T-helper 2 cell treated with Interferon-gamma antibody and Interleukin-4, amounts not matched to agents 5 μg/mL and 100 μg/mL, for 36 hours (primary cell): ENCODE data around the gene SCYGR1.
"Not testable (repeated sequence)": the region's sequence is repeated elsewhere in the genome, so short reads cannot be mapped to it uniquely, and the experiment has no call there.

Experiments
- DNase-seq: peaks from one replicate; pipeline ENCODE4 v3.0.0; 2021; ENCODE audit warnings: low spot score
- H3K27ac Mint-ChIP-seq: one replicate; pipeline ENCODE4 v1.8.0; 2021; ENCODE audit warnings: mild to moderate bottlenecking, mixed read lengths
- H3K27me3 Mint-ChIP-seq: one replicate; pipeline ENCODE4 v1.8.0; 2021; ENCODE audit warnings: low read depth, mixed read lengths
- H3K36me3 Mint-ChIP-seq: one replicate; pipeline ENCODE4 v1.8.0; 2021; ENCODE audit warnings: low read depth, mixed read lengths
- H3K4me1 Mint-ChIP-seq: one replicate; pipeline ENCODE4 v1.8.0; 2021; ENCODE audit warnings: low read depth, mixed read lengths
- H3K4me3 Mint-ChIP-seq: one replicate; pipeline ENCODE4 v1.8.0; 2022; ENCODE audit warnings: mild to moderate bottlenecking, moderate library complexity, mixed read lengths
- H3K9me3 Mint-ChIP-seq: one replicate; pipeline ENCODE4 v1.8.0; 2021; ENCODE audit warnings: mixed read lengths

The SCYGR1 gene

GRCh38 chr2:227390468-227391256, 2.9 kb upstream of the SCYGR1 start:
- H3K27me3 Mint-ChIP-seq: no peaks in the 10 kb centered on the region

DNA sequence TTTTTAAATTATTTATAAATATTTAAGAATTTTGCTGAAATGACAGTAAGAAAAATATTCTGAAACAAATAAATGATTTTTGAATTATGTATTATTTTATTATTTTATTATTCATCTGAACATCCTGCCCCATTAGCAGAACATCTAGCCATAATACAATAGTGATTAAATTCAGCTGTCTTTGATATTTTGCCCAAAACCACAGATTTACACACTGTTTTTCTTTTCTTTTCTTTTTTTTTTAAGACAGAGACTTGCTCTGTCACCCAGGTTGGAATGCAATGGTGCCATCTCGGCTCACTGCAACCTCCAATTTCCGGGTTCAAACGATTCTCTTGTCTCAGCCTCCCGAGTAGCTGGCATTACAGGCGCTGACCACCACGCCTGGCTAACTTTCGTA, 1.9 kb upstream of the SCYGR1 start:
- H3K4me1 Mint-ChIP-seq: no peaks in the 10 kb centered on the region

More at GRCh38 chr2:227390468-227391256, 2.9 kb upstream of the SCYGR1 start:
- Mint-ChIP-seq H3K4me1 (no peaks in the 10 kb centered on the region), H3K36me3 (no peaks in the 10 kb centered on the region), H3K27ac (no peak overlapping the region), H3K9me3 (no peaks in the 10 kb centered on the region), H3K4me3 (no peak overlapping the region)
- DNase-seq: no peak

DNA sequence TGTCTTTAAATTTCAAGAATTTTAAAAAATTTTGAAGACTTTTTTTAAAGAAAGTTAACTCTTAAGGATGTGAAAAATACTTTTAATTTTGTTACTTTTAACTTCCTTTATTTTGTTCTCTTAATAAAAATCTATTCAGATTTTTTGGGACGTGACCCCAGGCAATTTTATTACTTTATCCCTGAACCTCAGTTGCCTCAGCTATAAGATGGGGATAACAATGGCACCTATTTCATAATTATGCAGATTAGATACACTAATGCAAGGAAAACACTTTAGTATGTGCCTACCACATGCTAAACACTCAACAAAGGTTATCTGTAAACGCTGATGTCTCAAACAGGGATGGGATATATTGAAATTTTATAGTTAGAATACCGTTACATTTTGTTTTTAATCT, 1.5 kb upstream of the SCYGR1 start:
- Mint-ChIP-seq H3K4me3 (no peak overlapping the region), H3K27ac (no peak overlapping the region), H3K27me3 (no peaks in the 10 kb centered on the region), H3K9me3 (no peaks in the 10 kb centered on the region), H3K4me1 (no peaks in the 10 kb centered on the region), H3K36me3 (no peaks in the 10 kb centered on the region)
- DNase-seq: no peak

More for the DNA sequence above, 1.9 kb upstream of the SCYGR1 start:
- Mint-ChIP-seq H3K9me3 (no peaks in the 10 kb centered on the region), H3K36me3 (no peaks in the 10 kb centered on the region), H3K4me3 (no peak overlapping the region), H3K27me3 (no peaks in the 10 kb centered on the region), H3K27ac (no peak overlapping the region)
- no peak for DNase-seq

DNA sequence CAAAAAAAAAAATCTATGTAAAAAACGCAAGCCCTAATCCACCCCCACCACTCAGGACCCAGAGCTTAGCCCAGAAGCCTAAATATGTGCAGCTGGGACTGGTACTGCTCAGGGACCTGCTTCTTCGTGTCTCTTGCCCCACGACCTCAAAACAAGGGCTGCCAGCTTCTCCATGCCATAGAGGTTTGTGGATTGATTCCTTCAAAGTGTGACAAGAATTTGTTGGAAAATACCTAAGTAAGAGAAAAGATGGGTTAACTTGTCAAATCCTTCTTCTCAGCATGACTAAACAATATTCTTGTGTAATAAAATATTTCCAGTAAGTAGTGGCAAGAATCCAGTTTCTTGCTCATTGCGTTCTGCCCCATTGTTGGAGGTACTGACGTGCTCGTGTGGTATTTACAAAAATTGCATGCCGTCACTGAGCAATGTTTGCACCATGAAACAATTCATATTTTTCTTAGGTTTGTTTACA, 825 bp upstream of the SCYGR1 start:
- Mint-ChIP-seq H3K9me3 (no peaks in the 10 kb centered on the region), H3K27ac (no peak overlapping the region), H3K36me3 (no peaks in the 10 kb centered on the region)

GRCh38 chr2:227386630-227387029, 1.1 kb downstream of the SCYGR1 start:
- Mint-ChIP-seq H3K4me1 (no peaks in the 10 kb centered on the region), H3K27me3 (no peaks in the 10 kb centered on the region), H3K27ac (no peak overlapping the region), H3K4me3 (no peak overlapping the region), H3K9me3 (no peaks in the 10 kb centered on the region), H3K36me3 (no peaks in the 10 kb centered on the region)
- DNase-seq: no peak

More for the DNA sequence above, 825 bp upstream of the SCYGR1 start:
- no peak for DNase-seq
- H3K4me1 Mint-ChIP-seq: no peaks in the 10 kb centered on the region
- H3K27me3 Mint-ChIP-seq: no peaks in the 10 kb centered on the region
- H3K4me3 Mint-ChIP-seq: no peak overlapping the region

GRCh38 chr2:227383686-227384085, 4.1 kb downstream of the SCYGR1 start:
- no peaks in the 10 kb centered on the region for H3K27me3 Mint-ChIP-seq
- H3K4me1 Mint-ChIP-seq: no peaks in the 10 kb centered on the region
- no peak overlapping the region for H3K27ac Mint-ChIP-seq
- H3K36me3 Mint-ChIP-seq: no peaks in the 10 kb centered on the region
- no peak overlapping the region for H3K4me3 Mint-ChIP-seq
- DNase-seq: no peak
- no peaks in the 10 kb centered on the region for H3K9me3 Mint-ChIP-seq

GRCh38 chr2:227382241-227382835, 5.4 kb downstream of the SCYGR1 start:
- H3K36me3 Mint-ChIP-seq, H3K27ac Mint-ChIP-seq, H3K4me1 Mint-ChIP-seq, H3K27me3 Mint-ChIP-seq, H3K4me3 Mint-ChIP-seq, H3K9me3 Mint-ChIP-seq, DNase-seq: not testable (repeated sequence)

- Mint-ChIP-seq H3K9me3 (no peaks in the 10 kb centered on the region), H3K36me3 (no peaks in the 10 kb centered on the region), H3K4me3 (no peak within 1 kb of the TSS), H3K4me1 (no peaks in the 10 kb centered on the region), H3K27ac (no peak within 1 kb of the TSS), H3K27me3 (no peaks in the 10 kb centered on the region)
- DNase-seq: no peak
Observed at GRCh38 chr2:227379095-227379494, 8.7 kb downstream of the SCYGR1 start, which contains the start of gene TM4SF20. Gene TM4SF20 (minus strand): TSS chr2:227379306. CDS start chr2:227379268, 38 bp downstream.

- no peak overlapping the region for H3K4me3 Mint-ChIP-seq
- DNase-seq: no peak
- H3K36me3 Mint-ChIP-seq: no peaks in the 10 kb centered on the region
- no peaks in the 10 kb centered on the region for H3K4me1 Mint-ChIP-seq
- H3K9me3 Mint-ChIP-seq: no peaks in the 10 kb centered on the region
- H3K27ac Mint-ChIP-seq: no peak overlapping the region
- H3K27me3 Mint-ChIP-seq: no peaks in the 10 kb centered on the region
Observed at GRCh38 chr2:227378371-227378782, 9.4 kb downstream of the SCYGR1 start.

GRCh38 chr2:227377467-227378351, 10.0 kb downstream of the SCYGR1 start:
- Mint-ChIP-seq H3K27ac (no peak overlapping the region), H3K36me3 (no peaks in the 10 kb centered on the region), H3K4me1 (no peaks in the 10 kb centered on the region), H3K27me3 (no peaks in the 10 kb centered on the region), H3K9me3 (no peaks in the 10 kb centered on the region), H3K4me3 (no peak overlapping the region)
- DNase-seq: no peak

- Mint-ChIP-seq H3K4me1 (no peaks in the 10 kb centered on the region), H3K36me3 (no peaks in the 10 kb centered on the region), H3K9me3 (no peaks in the 10 kb centered on the region), H3K27me3 (no peaks in the 10 kb centered on the region), H3K27ac (no peak overlapping the region), H3K4me3 (no peak overlapping the region)
- DNase-seq: no peak
Observed at GRCh38 chr2:227376656-227377396, 10.9 kb downstream of the SCYGR1 start.

DNA sequence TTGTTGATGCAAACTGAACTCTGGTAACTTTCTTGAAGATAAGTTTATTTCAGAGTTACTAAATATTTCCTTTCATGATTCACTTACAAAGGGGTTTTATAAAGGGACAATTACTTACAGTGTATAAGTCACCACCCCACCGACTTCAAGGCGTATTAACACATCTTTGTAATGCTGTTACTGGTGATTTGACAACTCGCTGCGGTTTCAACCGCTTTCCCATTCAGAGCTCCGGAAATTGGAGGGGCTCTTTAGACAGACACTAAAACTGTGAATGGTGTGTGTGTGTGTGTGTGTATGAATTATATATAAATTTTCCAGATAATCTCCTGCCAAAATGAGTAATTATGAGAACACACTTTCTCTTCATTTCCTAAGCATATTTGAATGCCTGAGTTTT, 13.6 kb downstream of the SCYGR1 start:
- H3K4me1 Mint-ChIP-seq: no peaks in the 10 kb centered on the region
- no peak overlapping the region for H3K27ac Mint-ChIP-seq
- peak overlapping the region; percentile 17 for H3K4me3 Mint-ChIP-seq
- no peaks in the 10 kb centered on the region for H3K36me3 Mint-ChIP-seq
- H3K27me3 Mint-ChIP-seq: no peaks in the 10 kb centered on the region
- DNase-seq: peak; percentile 60
- no peaks in the 10 kb centered on the region for H3K9me3 Mint-ChIP-seq

DNA sequence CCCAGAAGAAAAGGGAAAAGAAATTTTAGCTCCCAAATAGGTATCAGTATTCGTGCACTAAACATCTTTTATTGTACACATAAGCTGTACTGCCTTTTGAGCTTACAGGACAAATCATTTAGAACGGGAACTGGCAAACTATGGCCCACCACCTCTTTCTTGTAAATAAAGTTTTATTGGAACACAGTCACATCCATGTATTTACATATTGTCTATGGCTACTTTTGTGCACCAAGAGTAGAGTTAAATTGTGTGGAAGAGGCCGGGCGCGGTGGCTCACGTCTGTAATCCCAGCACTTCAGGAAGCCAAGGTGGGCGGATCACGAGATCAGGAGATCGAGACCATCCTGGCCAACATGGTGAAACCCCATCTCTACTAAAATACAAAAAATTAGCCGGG, 14.4 kb downstream of the SCYGR1 start:
- no peaks in the 10 kb centered on the region for H3K9me3 Mint-ChIP-seq
- DNase-seq: no peak
- H3K4me3 Mint-ChIP-seq: no peak overlapping the region
- H3K36me3 Mint-ChIP-seq: no peaks in the 10 kb centered on the region
- H3K4me1 Mint-ChIP-seq: no peaks in the 10 kb centered on the region
- H3K27ac Mint-ChIP-seq: no peak overlapping the region
- no peaks in the 10 kb centered on the region for H3K27me3 Mint-ChIP-seq
